OCI-LY7 (cell line): ENCODE data around the gene KAT6B. TPM values are rescaled to one million over a fixed set of nuclear protein-coding genes. Genes with fewer than 3 reads are reported as not detected.

Experiments used
- BruUV-seq: library from RNA; stranded (reverse); fragments of 400-500 nt; replicated peaks from 2 replicates; lab custom pipeline; 2021; lab: Mats Ljungman, UMichigan
- CTCF ChIA-PET: fragments of 300-600 bp; sonication (Branson Sonifier 250); formaldehyde crosslinking; loops from one replicate; lab custom pipeline; 2022; ENCODE audit warnings: antibody characterized with exemption; ENCODE audit not compliant: unreplicated experiment; lab: Charles Lee
- POLR2A ChIA-PET: fragments of 300-600 bp; sonication (Branson Sonifier 250); formaldehyde crosslinking; loops from one replicate; lab custom pipeline; 2022; ENCODE audit warnings: antibody characterized with exemption; lab: Charles Lee
- DNase-seq: peaks from one replicate; pipeline ENCODE4 v3.0.0-alpha.2; 2015; ENCODE audit warnings: low spot score
- H2AFZ ChIP-seq: fragments of 200-600 bp; sonication (generic), shearing (Covaris generic); 2 replicates; pipeline ENCODE4 v1.6.1; 2014; ENCODE audit warnings: mild to moderate bottlenecking, antibody characterized with exemption, low read length, moderate library complexity
- H3K27ac ChIP-seq: fragments of 200-600 bp; sonication (generic); 2 replicates; pipeline ENCODE4 v1.5.1; 2014; ENCODE audit warnings: mixed run types, low read depth, mild to moderate bottlenecking, moderate library complexity, low read length, inconsistent platforms; ENCODE audit not compliant: poor library complexity, severe bottlenecking
- H3K36me3 ChIP-seq: fragments of 200-600 bp; sonication (generic); 2 replicates; pipeline ENCODE4 v1.6.1; 2014; ENCODE audit warnings: mild to moderate bottlenecking, antibody characterized with exemption, low read length, moderate library complexity, mixed read lengths; ENCODE audit not compliant: insufficient read depth
- H3K4me1 ChIP-seq: fragments of 200-600 bp; sonication (generic); 2 replicates; pipeline ENCODE4 v1.5.1; 2014; ENCODE audit warnings: mild to moderate bottlenecking, low read length; ENCODE audit not compliant: insufficient read depth, poor library complexity, severe bottlenecking
- H3K4me2 ChIP-seq: fragments of 200-600 bp; sonication (generic); 2 replicates; pipeline ENCODE4 v1.6.1; 2014; ENCODE audit warnings: mild to moderate bottlenecking, low read length
- H3K4me3 ChIP-seq: fragments of 200-600 bp; sonication (generic); 2 replicates; pipeline ENCODE4 v1.5.1; 2014; ENCODE audit warnings: mild to moderate bottlenecking, low read depth, low read length; ENCODE audit not compliant: poor library complexity, severe bottlenecking
- H3K79me2 ChIP-seq: fragments of 200-600 bp; sonication (generic); 2 replicates; pipeline ENCODE4 v1.6.1; 2016; ENCODE audit warnings: low read depth, mild to moderate bottlenecking, low read length, moderate library complexity, mixed read lengths; ENCODE audit not compliant: insufficient read depth
- H3K9me2 ChIP-seq: fragments of 200-600 bp; sonication (generic); 2 replicates; pipeline ENCODE4 v1.6.1; 2016; ENCODE audit warnings: mild to moderate bottlenecking, low read length, mixed read lengths; ENCODE audit not compliant: insufficient read depth
- H3K9me3 ChIP-seq: fragments of 200-600 bp; sonication (generic); 2 replicates; pipeline ENCODE4 v1.6.1; 2014; ENCODE audit warnings: mild to moderate bottlenecking, mixed run types, low read length, mixed read lengths
- H4K20me1 ChIP-seq: fragments of 200-600 bp; sonication (generic); 2 replicates; pipeline ENCODE4 v1.6.1; 2014; ENCODE audit warnings: mild to moderate bottlenecking, antibody characterized with exemption, low read length, moderate library complexity, mixed read lengths; ENCODE audit not compliant: insufficient read depth
- CTCF ChIP-seq: fragments of 200-600 bp; sonication (generic); conservative IDR thresholded peaks from 2 replicates; pipeline ENCODE4 v1.5.1; 2014; ENCODE audit warnings: mild to moderate bottlenecking, antibody characterized with exemption, low read length, moderate library complexity, mixed read lengths
- EZH2phosphoT487 ChIP-seq: fragments of 200-600 bp; sonication (generic); IDR thresholded peaks from 2 replicates; pipeline ENCODE4 v1.6.1; 2018; ENCODE audit warnings: low read depth, borderline replicate concordance, mild to moderate bottlenecking, mixed run types, antibody characterized with exemption, low read length, moderate library complexity, mixed read lengths
- intact Hi-C: fragments of 100-400 bp; cut with micrococcal nuclease; formaldehyde crosslinking; loops from one replicate; pipeline ENCODE4 v1.10.0; 2022; ENCODE audit not compliant: unreplicated experiment
- total RNA-seq, 2 experiments: library from RNA; depleted of rRNA in 1 of 2; stranded (reverse); fragments of >200 nt in 1 of 2; shearing (Covaris generic) in 1 of 2; gene quantifications; 2 replicates each; pipeline ENCODE4 v1.2.3, GENCODE V29; 2014 to 2022

Gene KAT6B
- total RNA-seq, 2 experiments from 2014 or later, result 20.8 to 40.8 TPM

DNA sequence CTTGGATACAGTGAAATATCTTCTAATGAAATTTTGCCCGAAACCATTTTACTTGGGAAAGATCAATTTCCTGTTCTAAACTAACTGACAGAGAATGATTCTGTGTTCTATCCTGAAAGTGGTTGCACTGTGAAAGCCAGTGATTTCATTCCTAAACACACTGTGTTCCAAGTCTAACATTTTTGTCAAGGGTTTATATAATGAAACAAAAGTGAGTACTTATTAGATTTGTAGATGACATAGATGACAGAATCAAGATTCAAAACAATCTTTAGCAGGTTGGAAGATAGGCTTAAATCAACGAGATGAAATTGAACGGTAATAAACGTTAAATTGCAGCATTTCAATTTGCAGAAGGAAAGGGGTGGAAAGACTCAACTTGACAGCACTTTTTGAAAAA, 13.3 kb downstream of the KAT6B start:
- peaks cover 48% of the 10 kb centered on the region for H3K36me3 ChIP-seq
- H3K4me1 ChIP-seq, result peaks cover 7% of the 10 kb centered on the region
- ChIA-PET POLR2A (no interaction called here), CTCF (no interaction called here)
- no peak for DNase-seq
- H3K4me2 ChIP-seq, result no peak overlapping the region
- H4K20me1 ChIP-seq, result no peaks in the 10 kb centered on the region
- no peak for TF ChIP-seq EZH2phosphoT487
- TF ChIP-seq CTCF, result no peak
- peaks cover 24% of the 10 kb centered on the region; the same call in 1 of the 2 replicates for H3K79me2 ChIP-seq
- intact Hi-C loops, result no loop called here
- no peak overlapping the region for H3K27ac ChIP-seq
- H3K4me3 ChIP-seq, result no peak overlapping the region
- no TSS peak for BruUV-seq
- H3K9me2 ChIP-seq, result no peaks in the 10 kb centered on the region
- no peak overlapping the region for H2AFZ ChIP-seq
- peaks cover 8% of the 10 kb centered on the region; the same call in 1 of the 2 replicates for H3K9me3 ChIP-seq

DNA sequence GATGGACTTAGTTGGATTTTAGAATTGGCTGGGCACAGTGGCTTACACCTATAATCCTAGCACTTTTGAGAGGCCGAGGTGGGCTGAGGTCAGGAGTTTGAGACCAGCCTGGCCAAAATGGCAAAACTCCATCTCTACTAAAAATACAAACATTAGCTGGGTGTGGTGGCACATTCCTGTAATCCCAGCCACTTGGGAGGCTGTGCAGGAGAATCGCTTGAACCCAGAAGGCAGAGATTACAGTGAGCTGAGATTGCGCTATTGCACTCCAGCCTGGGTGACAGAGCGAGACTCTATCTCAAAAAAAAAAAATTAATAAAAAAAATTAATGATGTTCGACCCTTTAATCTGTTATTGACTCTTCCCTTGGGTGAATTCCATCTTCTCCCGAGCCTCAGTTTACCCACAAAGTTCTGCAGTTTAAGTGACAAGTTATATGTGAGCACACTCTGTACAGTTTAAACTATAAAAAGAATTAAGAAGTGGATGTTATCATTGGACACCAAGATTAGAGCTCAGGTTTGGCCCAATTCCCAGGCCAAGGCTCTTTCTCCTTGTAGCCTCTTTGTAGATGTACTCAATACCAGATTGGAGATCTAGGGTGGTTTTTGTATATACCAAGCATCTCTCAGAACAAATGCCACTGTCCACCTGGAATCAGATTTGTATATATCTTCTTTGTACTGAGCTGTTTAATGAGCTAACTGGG, 15.0 kb downstream of the KAT6B start:
- POLR2A ChIA-PET, result interaction anchor here (0.8 to 1.9 kb wide), 4 partner anchors 8 to 482 kb away, joined by 4 to 15 read pairs (median 4); no protein-coding TSS in a partner anchor

More for the DNA sequence above, 15.0 kb downstream of the KAT6B start:
- H3K79me2 ChIP-seq, result peaks cover 18% of the 10 kb centered on the region; the same call in 1 of the 2 replicates
- intact Hi-C loops, result no loop called here
- H3K4me2 ChIP-seq, result no peak overlapping the region
- no peak for DNase-seq
- BruUV-seq, result no TSS peak
- no peaks in the 10 kb centered on the region for H3K9me3 ChIP-seq
- no peak overlapping the region for H3K27ac ChIP-seq
- peaks cover 3% of the 10 kb centered on the region for H3K4me1 ChIP-seq
- TF ChIP-seq EZH2phosphoT487 (no peak), CTCF (no peak)
- no peaks in the 10 kb centered on the region for H4K20me1 ChIP-seq
- no peak overlapping the region for H2AFZ ChIP-seq
- CTCF ChIA-PET, result no interaction called here
- no peaks in the 10 kb centered on the region for H3K9me2 ChIP-seq
- H3K36me3 ChIP-seq, result peaks cover 50% of the 10 kb centered on the region
- no peak overlapping the region for H3K4me3 ChIP-seq
